Measurements from ENCODE around the gene RC3H2.

The RC3H2 gene

GRCh38 chr9:122827761-122828093 lies 77.4 kb downstream of the RC3H2 start:
- no peaks in the 10 kb centered on the region for H3K27me3 ChIP-seq (ENCODE audit: control insufficient read depth in 1 of 2, insufficient read depth in 2 of 2, low read length in 2 of 2)
- H3K9me3 ChIP-seq (ENCODE audit: control insufficient read depth in 1 of 2, low read length in 2 of 2), result no peaks in the 10 kb centered on the region
- H3K36me3 ChIP-seq (ENCODE audit: control insufficient read depth in 1 of 2, insufficient read depth in 2 of 2, low read length in 2 of 2), result peaks cover 4 to 15% of the 10 kb centered on the region in 2 donors
- H3K4me3 ChIP-seq (ENCODE audit: low read depth in 1 of 2, low read length in 2 of 2), result peak overlapping the region; percentile 94 to 98
- H3K9ac ChIP-seq (ENCODE audit: low read depth in 1 of 2, low read length in 2 of 2), result peak overlapping the region; percentile 82 to 91
- peak overlapping the region; percentile 41 for H3K27ac ChIP-seq (ENCODE audit: low read depth, low read length)
- peaks cover 9 to 19% of the 10 kb centered on the region in 2 donors for H3K4me1 ChIP-seq (ENCODE audit: control insufficient read depth in 1 of 2, insufficient read depth in 2 of 2, low read length in 2 of 2)

GRCh38 chr9:122822938-122823337 lies 82.2 kb downstream of the RC3H2 start:
- Histone ChIP-seq H3K27me3 (ENCODE audit: control insufficient read depth in 1 of 2, insufficient read depth in 2 of 2, low read length in 2 of 2) (no peaks in the 10 kb centered on the region), H3K4me1 (ENCODE audit: control insufficient read depth in 1 of 2, insufficient read depth in 2 of 2, low read length in 2 of 2) (peaks cover 18 to 27% of the 10 kb centered on the region in 2 donors), H3K9ac (ENCODE audit: low read depth in 1 of 2, low read length in 2 of 2) (no peak overlapping the region), H3K36me3 (ENCODE audit: control insufficient read depth in 1 of 2, insufficient read depth in 2 of 2, low read length in 2 of 2) (peaks cover 22 to 48% of the 10 kb centered on the region in 2 donors), H3K9me3 (ENCODE audit: control insufficient read depth in 1 of 2, low read length in 2 of 2) (no peaks in the 10 kb centered on the region), H3K27ac (ENCODE audit: low read depth, low read length) (no peak overlapping the region), H3K4me3 (ENCODE audit: low read depth in 1 of 2, low read length in 2 of 2) (no peak overlapping the region)

GRCh38 chr9:122822056-122822455 lies 83.1 kb downstream of the RC3H2 start:
- Histone ChIP-seq H3K27me3 (ENCODE audit: control insufficient read depth in 1 of 2, insufficient read depth in 2 of 2, low read length in 2 of 2) (no peaks in the 10 kb centered on the region), H3K4me1 (ENCODE audit: control insufficient read depth in 1 of 2, insufficient read depth in 2 of 2, low read length in 2 of 2) (peaks cover 15 to 18% of the 10 kb centered on the region in 2 donors), H3K9me3 (ENCODE audit: control insufficient read depth in 1 of 2, low read length in 2 of 2) (no peaks in the 10 kb centered on the region), H3K9ac (ENCODE audit: low read depth in 1 of 2, low read length in 2 of 2) (no peak overlapping the region), H3K4me3 (ENCODE audit: low read depth in 1 of 2, low read length in 2 of 2) (no peak overlapping the region), H3K36me3 (ENCODE audit: control insufficient read depth in 1 of 2, insufficient read depth in 2 of 2, low read length in 2 of 2) (peaks cover 22 to 53% of the 10 kb centered on the region in 2 donors), H3K27ac (ENCODE audit: low read depth, low read length) (no peak overlapping the region)

GRCh38 chr9:122821278-122821943 lies 83.7 kb downstream of the RC3H2 start:
- no peaks in the 10 kb centered on the region for H3K27me3 ChIP-seq (ENCODE audit: control insufficient read depth in 1 of 2, insufficient read depth in 2 of 2, low read length in 2 of 2)
- no peak overlapping the region for H3K9ac ChIP-seq (ENCODE audit: low read depth in 1 of 2, low read length in 2 of 2)
- H3K36me3 ChIP-seq (ENCODE audit: control insufficient read depth in 1 of 2, insufficient read depth in 2 of 2, low read length in 2 of 2), result peaks cover 22 to 53% of the 10 kb centered on the region in 2 donors
- H3K9me3 ChIP-seq (ENCODE audit: control insufficient read depth in 1 of 2, low read length in 2 of 2), result no peaks in the 10 kb centered on the region
- H3K4me1 ChIP-seq (ENCODE audit: control insufficient read depth in 1 of 2, insufficient read depth in 2 of 2, low read length in 2 of 2), result peaks cover 9 to 11% of the 10 kb centered on the region in 2 donors
- no peak overlapping the region for H3K27ac ChIP-seq (ENCODE audit: low read depth, low read length)
- no peak overlapping the region for H3K4me3 ChIP-seq (ENCODE audit: low read depth in 1 of 2, low read length in 2 of 2)

GRCh38 chr9:122820490-122820845 lies 84.7 kb downstream of the RC3H2 start:
- Histone ChIP-seq H3K9ac (ENCODE audit: low read depth in 1 of 2, low read length in 2 of 2) (no peak overlapping the region), H3K9me3 (ENCODE audit: control insufficient read depth in 1 of 2, low read length in 2 of 2) (no peaks in the 10 kb centered on the region), H3K4me3 (ENCODE audit: low read depth in 1 of 2, low read length in 2 of 2) (no peak overlapping the region), H3K4me1 (ENCODE audit: control insufficient read depth in 1 of 2, insufficient read depth in 2 of 2, low read length in 2 of 2) (peaks cover 8 to 9% of the 10 kb centered on the region in 2 donors), H3K27me3 (ENCODE audit: control insufficient read depth in 1 of 2, insufficient read depth in 2 of 2, low read length in 2 of 2) (no peaks in the 10 kb centered on the region), H3K27ac (ENCODE audit: low read depth, low read length) (no peak overlapping the region), H3K36me3 (ENCODE audit: control insufficient read depth in 1 of 2, insufficient read depth in 2 of 2, low read length in 2 of 2) (peaks cover 22 to 53% of the 10 kb centered on the region in 2 donors)

GRCh38 chr9:122819791-122820489 lies 85.2 kb downstream of the RC3H2 start:
- no peaks in the 10 kb centered on the region for H3K27me3 ChIP-seq (ENCODE audit: control insufficient read depth in 1 of 2, insufficient read depth in 2 of 2, low read length in 2 of 2)
- no peaks in the 10 kb centered on the region for H3K9me3 ChIP-seq (ENCODE audit: control insufficient read depth in 1 of 2, low read length in 2 of 2)
- H3K9ac ChIP-seq (ENCODE audit: low read depth in 1 of 2, low read length in 2 of 2), result no peak overlapping the region
- H3K36me3 ChIP-seq (ENCODE audit: control insufficient read depth in 1 of 2, insufficient read depth in 2 of 2, low read length in 2 of 2), result peaks cover 22 to 53% of the 10 kb centered on the region in 2 donors
- H3K4me3 ChIP-seq (ENCODE audit: low read depth in 1 of 2, low read length in 2 of 2), result no peak overlapping the region
- H3K27ac ChIP-seq (ENCODE audit: low read depth, low read length), result no peak overlapping the region
- H3K4me1 ChIP-seq (ENCODE audit: control insufficient read depth in 1 of 2, insufficient read depth in 2 of 2, low read length in 2 of 2), result peaks cover 8 to 9% of the 10 kb centered on the region in 2 donors

- no peaks in the 10 kb centered on the region for H3K27me3 ChIP-seq (ENCODE audit: control insufficient read depth in 1 of 2, insufficient read depth in 2 of 2, low read length in 2 of 2)
- H3K4me1 ChIP-seq (ENCODE audit: control insufficient read depth in 1 of 2, insufficient read depth in 2 of 2, low read length in 2 of 2), result peaks cover 8 to 9% of the 10 kb centered on the region in 2 donors
- H3K36me3 ChIP-seq (ENCODE audit: control insufficient read depth in 1 of 2, insufficient read depth in 2 of 2, low read length in 2 of 2), result peaks cover 22 to 52% of the 10 kb centered on the region in 2 donors
- H3K27ac ChIP-seq (ENCODE audit: low read depth, low read length), result no peak overlapping the region
- no peaks in the 10 kb centered on the region for H3K9me3 ChIP-seq (ENCODE audit: control insufficient read depth in 1 of 2, low read length in 2 of 2)
- no peak overlapping the region for H3K4me3 ChIP-seq (ENCODE audit: low read depth in 1 of 2, low read length in 2 of 2)
- no peak overlapping the region for H3K9ac ChIP-seq (ENCODE audit: low read depth in 1 of 2, low read length in 2 of 2)
These were observed 85.8 kb downstream of the RC3H2 start for GRCh38 chr9:122819326-122819725.

GRCh38 chr9:122816163-122816867 lies 88.8 kb downstream of the RC3H2 start:
- Histone ChIP-seq H3K27me3 (ENCODE audit: control insufficient read depth in 1 of 2, insufficient read depth in 2 of 2, low read length in 2 of 2) (no peaks in the 10 kb centered on the region), H3K9ac (ENCODE audit: low read depth in 1 of 2, low read length in 2 of 2) (no peak overlapping the region), H3K27ac (ENCODE audit: low read depth, low read length) (no peak overlapping the region), H3K9me3 (ENCODE audit: control insufficient read depth in 1 of 2, low read length in 2 of 2) (no peaks in the 10 kb centered on the region), H3K4me1 (ENCODE audit: control insufficient read depth in 1 of 2, insufficient read depth in 2 of 2, low read length in 2 of 2) (peaks cover 4 to 8% of the 10 kb centered on the region in 2 donors), H3K4me3 (ENCODE audit: low read depth in 1 of 2, low read length in 2 of 2) (peak overlapping the region in 1 of 2 donors; percentile 5), H3K36me3 (ENCODE audit: control insufficient read depth in 1 of 2, insufficient read depth in 2 of 2, low read length in 2 of 2) (peaks cover 7 to 24% of the 10 kb centered on the region in 2 donors)

- H3K9me3 ChIP-seq (ENCODE audit: control insufficient read depth in 1 of 2, low read length in 2 of 2), result no peaks in the 10 kb centered on the region
- H3K36me3 ChIP-seq (ENCODE audit: control insufficient read depth in 1 of 2, insufficient read depth in 2 of 2, low read length in 2 of 2), result peaks cover 7 to 21% of the 10 kb centered on the region in 2 donors
- H3K4me3 ChIP-seq (ENCODE audit: low read depth in 1 of 2, low read length in 2 of 2), result no peak overlapping the region
- no peaks in the 10 kb centered on the region for H3K27me3 ChIP-seq (ENCODE audit: control insufficient read depth in 1 of 2, insufficient read depth in 2 of 2, low read length in 2 of 2)
- peaks cover 4 to 8% of the 10 kb centered on the region in 2 donors for H3K4me1 ChIP-seq (ENCODE audit: control insufficient read depth in 1 of 2, insufficient read depth in 2 of 2, low read length in 2 of 2)
- no peak overlapping the region for H3K9ac ChIP-seq (ENCODE audit: low read depth in 1 of 2, low read length in 2 of 2)
- no peak overlapping the region for H3K27ac ChIP-seq (ENCODE audit: low read depth, low read length)
These were observed 89.6 kb downstream of the RC3H2 start for GRCh38 chr9:122815544-122815943.

- Histone ChIP-seq H3K27ac (ENCODE audit: low read depth, low read length) (no peak overlapping the region), H3K9ac (ENCODE audit: low read depth in 1 of 2, low read length in 2 of 2) (no peak overlapping the region), H3K9me3 (ENCODE audit: control insufficient read depth in 1 of 2, low read length in 2 of 2) (no peaks in the 10 kb centered on the region), H3K4me1 (ENCODE audit: control insufficient read depth in 1 of 2, insufficient read depth in 2 of 2, low read length in 2 of 2) (peaks cover 3 to 6% of the 10 kb centered on the region in 2 donors), H3K4me3 (ENCODE audit: low read depth in 1 of 2, low read length in 2 of 2) (no peak overlapping the region), H3K36me3 (ENCODE audit: control insufficient read depth in 1 of 2, insufficient read depth in 2 of 2, low read length in 2 of 2) (peaks cover under 1 to 11% of the 10 kb centered on the region in 2 donors), H3K27me3 (ENCODE audit: control insufficient read depth in 1 of 2, insufficient read depth in 2 of 2, low read length in 2 of 2) (no peaks in the 10 kb centered on the region)
These were observed 90.6 kb downstream of the RC3H2 start for GRCh38 chr9:122814545-122814944.
